Measurements from ENCODE around the gene CAPN1.

DNA sequence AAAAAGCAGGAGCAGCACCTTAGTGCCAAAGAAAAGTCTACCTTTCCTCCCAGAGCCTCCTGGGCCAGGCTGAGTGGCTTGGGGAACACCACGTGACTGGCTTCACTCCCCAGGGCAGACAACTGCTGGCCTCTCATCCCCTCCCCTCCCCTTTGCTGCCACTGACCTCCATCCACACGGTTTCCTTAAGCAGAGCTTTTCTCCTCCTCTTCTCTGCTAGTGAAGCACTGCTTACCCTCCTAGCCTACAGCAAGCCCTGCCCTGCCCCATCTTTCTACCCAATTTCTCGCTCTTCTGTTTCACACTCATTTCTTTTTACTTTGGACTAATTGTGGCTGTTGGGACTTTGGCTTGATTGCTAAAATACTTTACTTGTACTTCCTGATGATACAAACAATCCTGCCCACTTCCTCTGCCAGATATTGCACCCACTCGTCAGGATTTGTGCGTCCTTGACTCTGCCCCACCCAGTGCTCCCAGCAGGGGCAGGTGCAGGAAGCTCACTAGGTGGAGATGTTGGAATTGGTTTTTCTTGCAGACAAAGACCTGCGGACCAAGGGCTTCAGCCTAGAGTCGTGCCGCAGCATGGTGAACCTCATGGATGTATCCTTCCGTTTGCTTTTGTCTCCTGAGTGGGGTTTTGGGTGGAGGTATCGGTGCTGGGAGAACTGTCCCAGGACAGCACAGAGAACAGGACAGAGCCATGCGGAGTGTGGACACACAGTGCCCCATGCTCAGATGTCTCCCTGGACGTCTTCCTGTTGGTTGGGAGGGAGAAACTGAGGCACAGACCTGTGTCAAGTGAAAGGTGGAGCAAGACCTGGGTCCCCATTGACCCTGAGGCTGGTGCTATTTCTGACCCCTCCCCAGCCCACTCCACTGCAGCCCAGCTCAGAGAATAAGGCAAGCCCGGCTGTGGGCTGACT lies 27.3 kb downstream of the CAPN1 start:
- TF ChIP-seq, protein P1, sequence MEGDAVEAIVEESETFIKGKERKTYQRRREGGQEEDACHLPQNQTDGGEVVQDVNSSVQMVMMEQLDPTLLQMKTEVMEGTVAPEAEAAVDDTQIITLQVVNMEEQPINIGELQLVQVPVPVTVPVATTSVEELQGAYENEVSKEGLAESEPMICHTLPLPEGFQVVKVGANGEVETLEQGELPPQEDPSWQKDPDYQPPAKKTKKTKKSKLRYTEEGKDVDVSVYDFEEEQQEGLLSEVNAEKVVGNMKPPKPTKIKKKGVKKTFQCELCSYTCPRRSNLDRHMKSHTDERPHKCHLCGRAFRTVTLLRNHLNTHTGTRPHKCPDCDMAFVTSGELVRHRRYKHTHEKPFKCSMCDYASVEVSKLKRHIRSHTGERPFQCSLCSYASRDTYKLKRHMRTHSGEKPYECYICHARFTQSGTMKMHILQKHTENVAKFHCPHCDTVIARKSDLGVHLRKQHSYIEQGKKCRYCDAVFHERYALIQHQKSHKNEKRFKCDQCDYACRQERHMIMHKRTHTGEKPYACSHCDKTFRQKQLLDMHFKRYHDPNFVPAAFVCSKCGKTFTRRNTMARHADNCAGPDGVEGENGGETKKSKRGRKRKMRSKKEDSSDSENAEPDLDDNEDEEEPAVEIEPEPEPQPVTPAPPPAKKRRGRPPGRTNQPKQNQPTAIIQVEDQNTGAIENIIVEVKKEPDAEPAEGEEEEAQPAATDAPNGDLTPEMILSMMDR (IDR thresholded peaks at IDR 0.05): no peak
- no peak for TF ChIP-seq POLR2AphosphoS5 (IDR thresholded peaks at IDR 0.05)

All from suprapubic skin (tissue), 3 donors.